GM12878 (cell line): Measurements from ENCODE around the gene STPG4. TPM values are rescaled to one million over a fixed set of nuclear protein-coding genes. Genes with fewer than 3 reads are reported as not detected.

Experiments
- ATAC-seq: fragments of 200-7000 bp; cut with Tn5 transposase; 3 replicates; pipeline ENCODE4 v1.9.1; 2020; ENCODE audit warnings: mild to moderate bottlenecking, moderate library complexity
- BruUV-seq: library from RNA; stranded (reverse); fragments of 400-500 nt; replicated peaks from 2 replicates; lab custom pipeline; 2021; lab: Mats Ljungman, UMichigan
- CTCF ChIA-PET: fragments of 300-600 bp; sonication (Branson Sonifier 250); formaldehyde crosslinking; extraction: SDS; loops from one replicate; lab custom pipeline; 2021; ENCODE audit warnings: inconsistent platforms; lab: Yijun Ruan, JAX
- POLR2A ChIA-PET: fragments of 350-600 bp; formaldehyde crosslinking; extraction: SDS; loops from one replicate; lab custom pipeline; 2021; ENCODE audit warnings: inconsistent platforms; lab: Charles Lee
- RAD21 ChIA-PET: fragments of 300-600 bp; sonication (Branson Sonifier 250); formaldehyde crosslinking; loops from one replicate; lab custom pipeline; 2023; ENCODE audit warnings: antibody characterized with exemption; ENCODE audit not compliant: unreplicated experiment; lab: Charles Lee
- SMC1A ChIA-PET: fragments of 300-600 bp; sonication (Branson Sonifier 250); formaldehyde crosslinking; loops from one replicate; lab custom pipeline; 2023; ENCODE audit not compliant: unreplicated experiment, uncharacterized antibody; lab: Charles Lee
- DNase-seq: peaks from one replicate; pipeline ENCODE4 v3.0.0-alpha.2; 2011; ENCODE audit warnings: low read depth, low spot score
- FAIRE-seq: peaks from 3 replicates; lab custom pipeline; 2011; peaks lifted over from hg19 to GRCh38; lab: Jason Lieb, UNC
- H2AFZ ChIP-seq: 2 replicates; pipeline ENCODE4 v1.6.0; 2011; ENCODE audit warnings: low read depth, low read length, control low read depth; ENCODE audit not compliant: control insufficient read depth
- H3K27ac ChIP-seq: 2 replicates; pipeline ENCODE4 v1.5.1; 2011; ENCODE audit warnings: control low read depth; ENCODE audit not compliant: control insufficient read depth, insufficient read depth
- H3K27me3 ChIP-seq, 2 experiments: replicated peaks in 1 of 2; 2 replicates each; pipeline versions ENCODE4 v1.6.0 to v1.6.1; 2011; ENCODE audit warnings: low read length in 1 of 2; ENCODE audit not compliant: control insufficient read depth in 2 of 2, insufficient read depth in 2 of 2
- H3K36me3 ChIP-seq, 2 experiments: 2 replicates each; pipeline ENCODE4 v1.5.1; 2011; ENCODE audit warnings: low read length in 1 of 2; ENCODE audit not compliant: control insufficient read depth in 2 of 2, insufficient read depth in 2 of 2
- H3K4me1 ChIP-seq: 2 replicates; pipeline ENCODE4 v1.6.1; 2011; ENCODE audit warnings: mild to moderate bottlenecking, low read length, moderate library complexity, mixed read lengths; ENCODE audit not compliant: control insufficient read depth, insufficient read depth
- H3K4me2 ChIP-seq: 2 replicates; pipeline ENCODE4 v1.6.0; 2011; ENCODE audit warnings: control low read depth; ENCODE audit not compliant: control insufficient read depth, insufficient read depth
- H3K4me3 ChIP-seq: fragments of 200-600 bp; sonication (generic); 2 replicates; pipeline ENCODE4 v1.5.1; 2016
- H3K79me2 ChIP-seq: 2 replicates; pipeline ENCODE4 v1.6.0; 2011; ENCODE audit warnings: low read length; ENCODE audit not compliant: control insufficient read depth, insufficient read depth
- H3K9ac ChIP-seq: 2 replicates; pipeline ENCODE4 v1.8.0; 2011; ENCODE audit warnings: low read length, control low read depth, mixed read lengths; ENCODE audit not compliant: control insufficient read depth, insufficient read depth
- H3K9me3 ChIP-seq: replicated peaks from 3 replicates; pipeline ENCODE4 v1.5.1; 2011; ENCODE audit warnings: mild to moderate bottlenecking, low read length; ENCODE audit not compliant: control insufficient read depth, insufficient read depth
- H4K20me1 ChIP-seq: 2 replicates; pipeline ENCODE4 v1.6.0; 2011; ENCODE audit not compliant: control insufficient read depth, insufficient read depth
- HDAC2 ChIP-seq: fragments of 200-600 bp; sonication (generic); IDR thresholded peaks from 2 replicates; pipeline ENCODE4 v1.6.1; 2017
- MTA2 ChIP-seq: fragments of 450-650 bp; IDR thresholded peaks from 2 replicates; pipeline ENCODE4 v1.6.1; 2016; ENCODE audit warnings: low read depth, mild to moderate bottlenecking, moderate library complexity
- POLR2AphosphoS5 ChIP-seq: IDR thresholded peaks from 2 replicates; pipeline ENCODE4 v1.6.1; 2011; ENCODE audit warnings: mild to moderate bottlenecking, low read length, inconsistent platforms
- WGBS: methylation state at CpG from one replicate; pipeline ENCODE4 v1.1.6; 2016; ENCODE audit warnings: low lambda C conversion rate; ENCODE audit not compliant: insufficient replicate concordance, insufficient coverage; ENCODE audit errors: missing lambda C conversion rate; 5-methylcytosine and 5-hydroxymethylcytosine counted together
- in situ Hi-C: fragments of 300-500 bp; cut with MboI; formaldehyde crosslinking; loops from 9 replicates; pipeline ENCODE4 v1.14.3; 2018; ENCODE audit warnings: mixed read lengths
- intact Hi-C: fragments of 100-400 bp; cut with micrococcal nuclease; formaldehyde crosslinking; loops from one replicate; pipeline ENCODE4 v1.14.2; 2022; ENCODE audit not compliant: unreplicated experiment
- polyA plus RNA-seq, 11 experiments: library from polyadenylated mRNA; depleted of rRNA in 4 of 11; unstranded in 6 of 11; stranded (reverse) in 5 of 11; fragments of >200 nt; fragmentation: Nextera tagmentation in 4 of 11; fragmentation: Illumina TruSeq in 1 of 11; extraction: Ambion mirVana in 4 of 11; extraction: Trizol in 1 of 11; gene quantifications; 1 replicate in 1 of 11; 2 replicates in 10 of 11; pipeline versions ENCODE4 v1.2.1 to v1.2.3, GENCODE V29; 2011 to 2016; ENCODE audit warnings: inconsistent platforms in 2 of 11, missing spikeins in 2 of 11, low read depth in 1 of 11
- total RNA-seq, 4 experiments: library from RNA; depleted of rRNA in 3 of 4; stranded (reverse); fragments of >200 nt in 3 of 4; fragmentation: Illumina TruSeq in 1 of 4; extraction: Trizol in 1 of 4; gene quantifications; 2 replicates each; pipeline versions ENCODE4 v1.2.1 to v1.2.3, GENCODE V29; 2013 to 2021
- TF ChIP-seq, protein P1 (sequence below): fragments of 450-650 bp; IDR thresholded peaks from 2 replicates; pipeline ENCODE4 v1.6.1; 2018; ENCODE audit warnings: mild to moderate bottlenecking, low read depth, moderate library complexity; ENCODE audit not compliant: partially characterized antibody
- TF ChIP-seq, protein P2 (sequence below): fragments of 450-650 bp; IDR thresholded peaks from 2 replicates; pipeline ENCODE4 v1.6.1; 2017; ENCODE audit warnings: borderline replicate concordance

The STPG4 gene
- total and polyA plus RNA-seq, 10 of the 15 experiments (the other 5 are each of a cell fraction or from before 2014, with no cell fraction given), result 0.10 to 0.29 (median 0.19) TPM; not detected in 3

DNA sequence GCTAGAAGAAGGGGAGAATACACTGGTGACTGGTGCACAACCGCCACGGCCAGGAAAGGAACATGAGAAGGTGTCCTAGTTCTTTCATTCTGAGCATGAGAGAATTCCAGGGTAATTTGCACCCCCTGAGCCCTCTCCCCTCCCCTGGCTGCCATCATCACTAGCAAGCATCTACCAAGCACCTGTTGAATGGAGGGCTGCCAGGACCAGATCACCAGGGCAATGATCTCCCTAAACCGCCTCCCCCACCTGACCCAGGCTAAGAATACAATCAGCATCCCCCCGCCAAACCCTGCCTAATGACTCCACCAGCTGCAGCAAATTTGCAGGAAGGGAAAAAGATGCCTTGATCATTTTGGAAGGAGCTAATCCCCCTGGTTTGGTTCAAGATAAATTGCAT lies 100.2 kb downstream of the STPG4 start:
- CTCF ChIA-PET, result no interaction called here
- no peak overlapping the region for H3K4me2 ChIP-seq
- RAD21 ChIA-PET, result no interaction called here
- ATAC-seq, result no peak
- no peak for FAIRE-seq
- POLR2A ChIA-PET, result no interaction called here
- no peaks in the 10 kb centered on the region for H3K27me3 ChIP-seq
- H2AFZ ChIP-seq, result no peak overlapping the region
- no peaks in the 10 kb centered on the region for H3K79me2 ChIP-seq
- in situ Hi-C loops (no loop called here), intact Hi-C loops (no loop called here)
- no TSS peak for BruUV-seq
- H3K4me1 ChIP-seq, result peaks cover 10% of the 10 kb centered on the region
- peaks cover 9 to 14% of the 10 kb centered on the region in 2 experiments for H3K36me3 ChIP-seq
- no peak for DNase-seq
- H3K4me3 ChIP-seq, result no peak overlapping the region
- SMC1A ChIA-PET, result interaction anchor here (1.0 kb wide), 1 partner anchor 16 kb away, joined by 4 read pairs; no protein-coding TSS in a partner anchor
- H3K9me3 ChIP-seq, result no peaks in the 10 kb centered on the region
- no peak overlapping the region for H3K27ac ChIP-seq
- no peak overlapping the region for H3K9ac ChIP-seq
- WGBS, result 93% methylated on average over 3 of the region's 4 CpGs
- H4K20me1 ChIP-seq, result no peaks in the 10 kb centered on the region
- TF ChIP-seq MTA2 (no peak), HDAC2 (no peak), POLR2AphosphoS5 (no peak)
- TF ChIP-seq, protein P1, sequence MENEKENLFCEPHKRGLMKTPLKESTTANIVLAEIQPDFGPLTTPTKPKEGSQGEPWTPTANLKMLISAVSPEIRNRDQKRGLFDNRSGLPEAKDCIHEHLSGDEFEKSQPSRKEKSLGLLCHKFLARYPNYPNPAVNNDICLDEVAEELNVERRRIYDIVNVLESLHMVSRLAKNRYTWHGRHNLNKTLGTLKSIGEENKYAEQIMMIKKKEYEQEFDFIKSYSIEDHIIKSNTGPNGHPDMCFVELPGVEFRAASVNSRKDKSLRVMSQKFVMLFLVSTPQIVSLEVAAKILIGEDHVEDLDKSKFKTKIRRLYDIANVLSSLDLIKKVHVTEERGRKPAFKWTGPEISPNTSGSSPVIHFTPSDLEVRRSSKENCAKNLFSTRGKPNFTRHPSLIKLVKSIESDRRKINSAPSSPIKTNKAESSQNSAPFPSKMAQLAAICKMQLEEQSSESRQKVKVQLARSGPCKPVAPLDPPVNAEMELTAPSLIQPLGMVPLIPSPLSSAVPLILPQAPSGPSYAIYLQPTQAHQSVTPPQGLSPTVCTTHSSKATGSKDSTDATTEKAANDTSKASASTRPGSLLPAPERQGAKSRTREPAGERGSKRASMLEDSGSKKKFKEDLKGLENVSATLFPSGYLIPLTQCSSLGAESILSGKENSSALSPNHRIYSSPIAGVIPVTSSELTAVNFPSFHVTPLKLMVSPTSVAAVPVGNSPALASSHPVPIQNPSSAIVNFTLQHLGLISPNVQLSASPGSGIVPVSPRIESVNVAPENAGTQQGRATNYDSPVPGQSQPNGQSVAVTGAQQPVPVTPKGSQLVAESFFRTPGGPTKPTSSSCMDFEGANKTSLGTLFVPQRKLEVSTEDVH, result no peak
- TF ChIP-seq, protein P2, sequence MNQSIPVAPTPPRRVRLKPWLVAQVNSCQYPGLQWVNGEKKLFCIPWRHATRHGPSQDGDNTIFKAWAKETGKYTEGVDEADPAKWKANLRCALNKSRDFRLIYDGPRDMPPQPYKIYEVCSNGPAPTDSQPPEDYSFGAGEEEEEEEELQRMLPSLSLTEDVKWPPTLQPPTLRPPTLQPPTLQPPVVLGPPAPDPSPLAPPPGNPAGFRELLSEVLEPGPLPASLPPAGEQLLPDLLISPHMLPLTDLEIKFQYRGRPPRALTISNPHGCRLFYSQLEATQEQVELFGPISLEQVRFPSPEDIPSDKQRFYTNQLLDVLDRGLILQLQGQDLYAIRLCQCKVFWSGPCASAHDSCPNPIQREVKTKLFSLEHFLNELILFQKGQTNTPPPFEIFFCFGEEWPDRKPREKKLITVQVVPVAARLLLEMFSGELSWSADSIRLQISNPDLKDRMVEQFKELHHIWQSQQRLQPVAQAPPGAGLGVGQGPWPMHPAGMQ, result no peak
